GM12872 (cell line): Measurements from ENCODE around the gene ATG16L1.

ENCODE experiments used
- TF ChIP-seq, protein P1 (sequence below): IDR thresholded peaks from 3 replicates; pipeline ENCODE4 v1.5.1; 2011; ENCODE audit warnings: low read depth, mild to moderate bottlenecking, low read length, moderate library complexity; ENCODE audit not compliant: insufficient read depth

ATG16L1 gene

DNA sequence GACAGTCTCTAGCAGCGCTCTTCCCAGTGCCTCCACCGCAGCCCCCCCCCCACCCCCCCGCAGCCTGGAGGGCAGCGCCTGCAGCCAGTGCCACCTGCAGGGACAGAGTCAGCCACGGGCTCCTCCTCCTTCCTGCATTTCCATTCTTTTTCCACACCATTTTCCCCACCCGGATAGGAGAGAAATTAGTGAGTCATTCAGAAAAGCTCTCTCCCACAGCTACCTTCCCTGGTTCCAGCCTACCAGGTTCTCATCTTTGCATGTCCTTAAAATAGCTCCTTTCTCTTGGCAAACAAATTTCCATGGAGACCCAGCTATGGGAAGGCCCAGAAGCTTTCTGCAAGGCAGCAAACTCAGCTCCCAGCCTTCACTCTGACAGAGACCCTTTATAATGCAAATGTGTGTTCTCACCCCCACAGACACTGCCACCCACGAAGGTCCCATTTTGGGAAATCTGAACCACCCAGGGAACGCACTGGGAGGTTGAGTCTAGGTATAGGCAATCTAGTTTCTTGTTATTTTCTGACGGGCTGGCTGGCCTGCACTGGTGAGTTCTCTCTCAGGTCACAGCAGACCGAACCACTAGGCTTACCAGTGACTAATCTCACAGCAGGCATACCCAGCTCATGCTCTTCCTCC, 41.8 kb upstream of the ATG16L1 start:
- TF ChIP-seq, protein P1, sequence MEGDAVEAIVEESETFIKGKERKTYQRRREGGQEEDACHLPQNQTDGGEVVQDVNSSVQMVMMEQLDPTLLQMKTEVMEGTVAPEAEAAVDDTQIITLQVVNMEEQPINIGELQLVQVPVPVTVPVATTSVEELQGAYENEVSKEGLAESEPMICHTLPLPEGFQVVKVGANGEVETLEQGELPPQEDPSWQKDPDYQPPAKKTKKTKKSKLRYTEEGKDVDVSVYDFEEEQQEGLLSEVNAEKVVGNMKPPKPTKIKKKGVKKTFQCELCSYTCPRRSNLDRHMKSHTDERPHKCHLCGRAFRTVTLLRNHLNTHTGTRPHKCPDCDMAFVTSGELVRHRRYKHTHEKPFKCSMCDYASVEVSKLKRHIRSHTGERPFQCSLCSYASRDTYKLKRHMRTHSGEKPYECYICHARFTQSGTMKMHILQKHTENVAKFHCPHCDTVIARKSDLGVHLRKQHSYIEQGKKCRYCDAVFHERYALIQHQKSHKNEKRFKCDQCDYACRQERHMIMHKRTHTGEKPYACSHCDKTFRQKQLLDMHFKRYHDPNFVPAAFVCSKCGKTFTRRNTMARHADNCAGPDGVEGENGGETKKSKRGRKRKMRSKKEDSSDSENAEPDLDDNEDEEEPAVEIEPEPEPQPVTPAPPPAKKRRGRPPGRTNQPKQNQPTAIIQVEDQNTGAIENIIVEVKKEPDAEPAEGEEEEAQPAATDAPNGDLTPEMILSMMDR, result no peak

DNA sequence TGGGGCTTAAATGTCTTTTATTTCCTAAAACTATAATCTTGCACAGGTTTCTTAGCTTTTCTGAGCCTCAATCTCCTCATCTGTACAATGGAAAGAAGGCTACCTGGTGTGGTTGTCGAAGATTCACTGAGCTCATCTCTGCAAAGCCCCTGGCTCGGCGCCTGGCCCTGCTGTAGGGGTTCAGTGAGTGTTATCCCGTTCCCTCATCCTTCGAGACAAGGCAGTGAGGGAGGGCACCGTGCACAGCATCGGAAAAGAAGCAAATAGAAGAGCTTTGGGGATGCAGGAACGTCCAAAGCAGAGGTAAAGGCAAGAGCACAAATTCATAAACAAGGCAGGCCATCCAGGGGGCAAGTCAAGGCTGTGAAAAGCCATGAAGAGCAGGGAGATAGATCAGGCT, 41.2 kb upstream of the ATG16L1 start:
- TF ChIP-seq, protein P1, result no peak

DNA sequence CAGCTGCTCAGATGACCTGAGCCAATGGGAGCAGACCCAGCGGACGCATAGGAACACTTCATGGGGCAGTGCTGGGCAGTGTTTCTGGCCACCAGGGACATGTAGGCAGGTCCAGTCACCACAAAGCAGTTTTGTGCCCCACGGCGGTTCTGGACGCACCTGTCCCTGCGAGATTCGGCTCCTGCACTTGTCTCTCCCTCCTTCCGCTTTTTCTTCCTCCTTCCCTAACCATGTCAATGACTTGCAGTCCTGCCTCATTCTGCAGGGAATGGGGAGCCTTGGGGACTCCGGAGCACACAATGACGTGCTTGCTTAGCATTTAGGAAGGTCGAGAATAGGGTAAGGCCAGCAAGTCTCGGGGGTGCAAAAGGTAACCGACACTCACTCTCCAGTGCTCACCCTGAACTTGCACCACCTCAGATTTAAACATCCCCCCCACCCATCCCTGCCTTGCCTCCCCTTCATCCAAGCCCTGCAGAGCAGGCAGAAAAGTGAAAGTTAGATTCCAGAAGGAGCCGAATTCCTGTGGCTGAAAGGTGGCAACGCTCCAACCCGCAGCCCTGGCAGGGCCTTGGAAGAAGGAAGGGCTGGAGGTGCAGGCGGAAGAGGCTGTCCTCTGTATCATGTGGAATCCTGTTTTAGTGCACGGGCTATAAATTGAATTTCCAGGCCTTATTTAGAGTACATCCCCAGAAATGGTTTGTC, 40.5 kb upstream of the ATG16L1 start:
- TF ChIP-seq, protein P1, result no peak

- TF ChIP-seq, protein P1, result no peak
These were observed 40.0 kb upstream of the ATG16L1 start for GRCh38 chr2:233211548-233211895.

DNA sequence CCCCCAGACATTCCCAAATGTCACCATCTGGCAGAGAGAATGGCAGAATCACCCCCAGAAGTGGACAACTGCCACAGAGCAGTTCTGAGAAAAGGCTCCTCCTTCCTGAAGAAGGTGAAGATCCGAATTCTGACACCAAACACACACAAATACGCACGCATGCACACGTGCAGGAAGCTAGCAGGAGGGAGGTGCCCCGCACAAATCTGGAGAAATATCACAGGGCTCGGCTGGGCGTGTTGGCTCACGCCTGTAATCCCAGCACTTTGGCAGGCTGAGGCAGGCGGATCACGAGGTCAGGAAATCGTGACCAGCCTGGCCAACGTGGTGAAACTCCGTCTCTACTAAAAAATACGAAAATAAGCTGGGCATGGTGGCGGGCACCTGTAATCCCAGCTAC, 38.5 kb upstream of the ATG16L1 start:
- TF ChIP-seq, protein P1, result no peak

- TF ChIP-seq, protein P1, result no peak
These were observed 37.5 kb upstream of the ATG16L1 start for GRCh38 chr2:233213975-233214374.

DNA sequence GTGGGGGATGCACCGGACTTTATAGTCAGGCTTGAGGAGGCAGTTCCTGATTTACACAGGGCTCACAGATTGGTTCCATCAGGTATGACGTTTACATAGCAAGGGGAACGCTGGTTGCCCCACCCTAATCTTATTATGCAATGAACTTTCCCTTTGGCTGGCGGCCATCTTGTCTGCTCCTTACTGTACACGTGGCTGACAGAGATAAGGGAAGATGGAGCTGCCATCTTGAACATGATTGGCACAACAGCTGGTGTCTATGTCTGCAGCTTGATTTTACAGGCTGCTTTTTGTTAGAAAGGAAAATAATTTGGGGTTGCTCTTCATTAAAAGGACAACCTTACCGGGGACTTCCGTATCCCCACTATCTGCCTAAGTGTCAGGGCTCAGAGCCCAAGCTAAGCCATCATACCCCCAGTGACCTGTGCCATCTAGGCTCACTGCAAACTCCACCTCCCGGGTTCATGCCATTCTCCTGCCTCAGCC, 33.5 kb upstream of the ATG16L1 start:
- TF ChIP-seq, protein P1, result no peak
